SU-DHL-6 (cell line): ENCODE data around the gene C1orf35.

Experiments used
- EZH2phosphoT487 ChIP-seq: fragments of 200-600 bp; sonication (generic), shearing (Covaris generic); conservative IDR thresholded peaks from 2 replicates; pipeline ENCODE4 v1.6.1; 2018; ENCODE audit warnings: mild to moderate bottlenecking, antibody characterized with exemption, low read length, moderate library complexity, mixed read lengths
- TF ChIP-seq, protein P1 (sequence below): fragments of 200-600 bp; sonication (generic); IDR thresholded peaks from one replicate; pipeline ENCODE4 v1.5.1; 2017; ENCODE audit warnings: antibody characterized with exemption, mild to moderate bottlenecking, low read length, moderate library complexity; ENCODE audit not compliant: insufficient read depth, poor library complexity, severe bottlenecking

DNA sequence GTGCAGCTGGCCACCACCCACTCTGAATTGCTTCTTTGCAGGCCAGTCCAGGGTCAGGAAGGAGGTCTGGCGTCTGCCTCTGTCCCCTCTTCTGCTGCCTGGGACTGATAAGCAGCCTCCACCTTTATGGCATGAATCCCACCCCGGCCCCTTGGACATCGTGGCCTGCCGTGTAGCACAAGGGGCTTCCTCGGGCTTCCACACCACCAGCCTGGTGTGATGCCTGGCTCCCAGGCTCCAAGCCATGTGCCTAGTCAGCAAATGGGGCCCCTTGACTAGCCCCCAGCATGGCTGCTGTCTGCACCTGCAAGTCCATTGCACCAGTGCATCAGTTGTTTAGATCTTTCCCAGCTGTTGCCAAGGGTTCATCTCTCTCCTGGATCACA lies 30.5 kb downstream of the C1orf35 start:
- no peak for TF ChIP-seq EZH2phosphoT487
- TF ChIP-seq, protein P1, sequence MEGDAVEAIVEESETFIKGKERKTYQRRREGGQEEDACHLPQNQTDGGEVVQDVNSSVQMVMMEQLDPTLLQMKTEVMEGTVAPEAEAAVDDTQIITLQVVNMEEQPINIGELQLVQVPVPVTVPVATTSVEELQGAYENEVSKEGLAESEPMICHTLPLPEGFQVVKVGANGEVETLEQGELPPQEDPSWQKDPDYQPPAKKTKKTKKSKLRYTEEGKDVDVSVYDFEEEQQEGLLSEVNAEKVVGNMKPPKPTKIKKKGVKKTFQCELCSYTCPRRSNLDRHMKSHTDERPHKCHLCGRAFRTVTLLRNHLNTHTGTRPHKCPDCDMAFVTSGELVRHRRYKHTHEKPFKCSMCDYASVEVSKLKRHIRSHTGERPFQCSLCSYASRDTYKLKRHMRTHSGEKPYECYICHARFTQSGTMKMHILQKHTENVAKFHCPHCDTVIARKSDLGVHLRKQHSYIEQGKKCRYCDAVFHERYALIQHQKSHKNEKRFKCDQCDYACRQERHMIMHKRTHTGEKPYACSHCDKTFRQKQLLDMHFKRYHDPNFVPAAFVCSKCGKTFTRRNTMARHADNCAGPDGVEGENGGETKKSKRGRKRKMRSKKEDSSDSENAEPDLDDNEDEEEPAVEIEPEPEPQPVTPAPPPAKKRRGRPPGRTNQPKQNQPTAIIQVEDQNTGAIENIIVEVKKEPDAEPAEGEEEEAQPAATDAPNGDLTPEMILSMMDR: no peak
